BE2C (cell line): ENCODE data around the gene SART1. TPM values are rescaled to one million over a fixed set of nuclear protein-coding genes. Genes with fewer than 3 reads are reported as not detected.

Experiments used
- DNase-seq: peaks from one replicate; pipeline ENCODE4 v3.0.0-alpha.2; 2020
- H3K27me3 ChIP-seq: fragments of 250-450 bp; sonication (Bioruptor Pico); 2 replicates; pipeline ENCODE4 v1.5.1; 2020; ENCODE audit warnings: mild to moderate bottlenecking
- H3K36me3 ChIP-seq: fragments of 250-450 bp; sonication (Bioruptor Pico); 2 replicates; pipeline ENCODE4 v1.5.1; 2020; ENCODE audit warnings: mild to moderate bottlenecking
- H3K4me1 ChIP-seq: fragments of 250-450 bp; sonication (Bioruptor Pico); 2 replicates; pipeline ENCODE4 v1.5.1; 2020
- H3K4me3 ChIP-seq: 2 replicates; pipeline ENCODE4 v1.5.1; 2011; ENCODE audit warnings: low read depth, low read length
- H3K9me3 ChIP-seq: fragments of 250-450 bp; sonication (Bioruptor Pico); 2 replicates; pipeline ENCODE4 v1.5.1; 2020
- polyA plus RNA-seq: library from polyadenylated mRNA; unstranded; fragments of >200 nt; gene quantifications from one replicate; pipeline ENCODE4 v1.2.1, GENCODE V29; 2012; ENCODE audit warnings: low read depth, missing spikeins; ENCODE audit not compliant: insufficient read length, insufficient read depth
- TF ChIP-seq, protein P1 (sequence below): IDR thresholded peaks from 2 replicates; pipeline ENCODE4 v1.5.1; 2012; ENCODE audit warnings: mild to moderate bottlenecking, low read depth, low read length

Gene SART1
- 280 TPM for polyA plus RNA-seq

DNA sequence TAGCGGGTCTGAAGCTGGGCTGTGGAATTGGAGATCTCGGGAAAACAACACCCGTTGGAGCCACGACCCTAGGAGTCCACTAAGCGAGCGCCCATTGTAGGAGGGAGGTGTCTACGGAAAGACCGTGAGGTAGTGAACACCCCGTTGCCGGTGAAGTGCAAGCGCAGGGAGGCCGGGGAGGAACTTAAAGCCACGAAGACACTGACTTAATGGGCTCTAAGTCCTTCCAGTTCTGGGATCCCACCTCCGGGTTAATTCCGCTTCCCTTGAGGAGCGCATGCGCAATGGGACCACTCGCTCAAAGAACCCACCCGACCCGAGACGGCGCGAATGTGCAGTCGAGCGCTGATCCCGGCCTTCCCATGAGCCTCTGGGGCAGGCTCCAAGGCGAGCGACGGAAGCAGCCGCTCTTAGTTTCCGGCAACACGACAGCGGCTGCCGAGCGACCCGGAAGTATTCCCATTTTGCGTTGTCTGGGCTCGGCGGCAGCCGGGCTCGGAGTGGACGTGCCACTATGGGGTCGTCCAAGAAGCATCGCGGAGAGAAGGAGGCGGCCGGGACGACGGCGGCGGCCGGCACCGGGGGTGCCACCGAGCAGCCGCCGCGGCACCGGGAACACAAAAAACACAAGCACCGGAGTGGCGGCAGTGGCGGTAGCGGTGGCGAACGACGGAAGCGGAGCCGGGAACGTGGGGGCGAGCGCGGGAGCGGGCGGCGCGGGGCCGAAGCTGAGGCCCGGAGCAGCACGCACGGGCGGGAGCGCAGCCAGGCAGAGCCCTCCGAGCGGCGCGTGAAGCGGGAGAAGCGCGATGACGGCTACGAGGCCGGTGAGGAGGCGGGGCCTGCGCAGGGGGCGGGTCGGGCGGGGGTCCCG is at the start of gene SART1:
SART1 (plus strand) TSS at position 468 of the 874 bp plus-strand sequence; CDS start at position 515, 47 bp downstream.
- H3K27me3 ChIP-seq = no peaks in the 10 kb centered on the region
- H3K36me3 ChIP-seq = peaks cover 29% of the 10 kb centered on the region
- no peaks in the 10 kb centered on the region for H3K4me1 ChIP-seq
- peak within 1 kb of the TSS; percentile 94 for H3K4me3 ChIP-seq
- TF ChIP-seq, protein P1, sequence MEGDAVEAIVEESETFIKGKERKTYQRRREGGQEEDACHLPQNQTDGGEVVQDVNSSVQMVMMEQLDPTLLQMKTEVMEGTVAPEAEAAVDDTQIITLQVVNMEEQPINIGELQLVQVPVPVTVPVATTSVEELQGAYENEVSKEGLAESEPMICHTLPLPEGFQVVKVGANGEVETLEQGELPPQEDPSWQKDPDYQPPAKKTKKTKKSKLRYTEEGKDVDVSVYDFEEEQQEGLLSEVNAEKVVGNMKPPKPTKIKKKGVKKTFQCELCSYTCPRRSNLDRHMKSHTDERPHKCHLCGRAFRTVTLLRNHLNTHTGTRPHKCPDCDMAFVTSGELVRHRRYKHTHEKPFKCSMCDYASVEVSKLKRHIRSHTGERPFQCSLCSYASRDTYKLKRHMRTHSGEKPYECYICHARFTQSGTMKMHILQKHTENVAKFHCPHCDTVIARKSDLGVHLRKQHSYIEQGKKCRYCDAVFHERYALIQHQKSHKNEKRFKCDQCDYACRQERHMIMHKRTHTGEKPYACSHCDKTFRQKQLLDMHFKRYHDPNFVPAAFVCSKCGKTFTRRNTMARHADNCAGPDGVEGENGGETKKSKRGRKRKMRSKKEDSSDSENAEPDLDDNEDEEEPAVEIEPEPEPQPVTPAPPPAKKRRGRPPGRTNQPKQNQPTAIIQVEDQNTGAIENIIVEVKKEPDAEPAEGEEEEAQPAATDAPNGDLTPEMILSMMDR = no peak
- no peaks in the 10 kb centered on the region for H3K9me3 ChIP-seq
- DNase-seq = peak; percentile 99

GRCh38 chr11:65912845-65913244 is 48.7 kb upstream of the SART1 start:
- Histone ChIP-seq H3K4me1 (peaks cover 14% of the 10 kb centered on the region), H3K4me3 (no peak overlapping the region), H3K36me3 (no peaks in the 10 kb centered on the region), H3K9me3 (no peaks in the 10 kb centered on the region), H3K27me3 (peaks cover 2% of the 10 kb centered on the region)
- TF ChIP-seq, protein P1 = no peak
- no peak for DNase-seq

- H3K4me1 ChIP-seq = peaks cover 14% of the 10 kb centered on the region
- TF ChIP-seq, protein P1 = no peak
- DNase-seq = no peak
- H3K9me3 ChIP-seq = no peaks in the 10 kb centered on the region
- no peaks in the 10 kb centered on the region for H3K36me3 ChIP-seq
- no peak overlapping the region; the same call in 1 of the 2 replicates for H3K4me3 ChIP-seq
- H3K27me3 ChIP-seq = no peaks in the 10 kb centered on the region
Measured at GRCh38 chr11:65915101-65915820, 46.3 kb upstream of the SART1 start.

GRCh38 chr11:65915821-65916251 is 45.7 kb upstream of the SART1 start:
- Histone ChIP-seq H3K36me3 (no peaks in the 10 kb centered on the region), H3K27me3 (no peaks in the 10 kb centered on the region), H3K4me1 (peaks cover 14% of the 10 kb centered on the region), H3K4me3 (no peak overlapping the region; the same call in 1 of the 2 replicates), H3K9me3 (no peaks in the 10 kb centered on the region)
- TF ChIP-seq, protein P1 = no peak
- DNase-seq = peak; percentile 81

DNA sequence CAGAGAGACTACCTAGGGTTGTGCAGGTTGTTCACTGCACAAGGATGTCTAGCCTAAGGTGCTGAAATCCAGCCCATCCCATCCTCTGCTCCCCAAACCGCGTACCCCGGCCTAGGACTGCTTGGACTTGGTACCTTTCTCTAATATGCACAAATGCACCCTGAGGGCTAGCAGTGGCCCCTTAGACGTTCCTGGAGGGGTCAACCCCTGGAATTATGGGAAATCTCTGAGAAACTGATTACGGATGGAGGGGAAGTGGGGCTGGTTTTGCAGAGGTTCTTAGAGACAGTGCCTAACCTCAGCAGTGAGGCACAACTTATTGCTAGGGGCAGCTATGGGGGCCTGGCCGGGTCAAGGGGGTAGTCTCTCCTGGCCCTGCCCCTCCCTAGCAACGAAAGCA is 45.1 kb upstream of the SART1 start:
- TF ChIP-seq, protein P1 = no peak
- no peaks in the 10 kb centered on the region for H3K9me3 ChIP-seq
- H3K4me1 ChIP-seq = peaks cover 14% of the 10 kb centered on the region
- DNase-seq = no peak
- no peaks in the 10 kb centered on the region for H3K36me3 ChIP-seq
- no peak overlapping the region for H3K4me3 ChIP-seq
- no peaks in the 10 kb centered on the region for H3K27me3 ChIP-seq
